CD4-positive, alpha-beta T cell treated with Interleukin-17A for 4 hours (primary cell): ENCODE results near the gene DTHD1.

Experiments used
- DNase-seq: peaks from one replicate; pipeline ENCODE4 v3.0.0-alpha.2; 2020; ENCODE audit warnings: mixed read lengths

DTHD1 gene

GRCh38 chr4:36349938-36350549, 68.6 kb downstream of the DTHD1 start:
- no peak for DNase-seq

- DNase-seq = peak; percentile 84
These were observed 69.8 kb downstream of the DTHD1 start for GRCh38 chr4:36351082-36351666.

GRCh38 chr4:36353998-36354397, 72.6 kb downstream of the DTHD1 start:
- no peak for DNase-seq

- no peak for DNase-seq
These were observed 76.8 kb downstream of the DTHD1 start for GRCh38 chr4:36358173-36358572.

- DNase-seq = no peak
These were observed 79.3 kb downstream of the DTHD1 start for GRCh38 chr4:36360755-36361154.

GRCh38 chr4:36363024-36363423, 81.6 kb downstream of the DTHD1 start:
- no peak for DNase-seq

- no peak for DNase-seq
These were observed 93.6 kb downstream of the DTHD1 start for GRCh38 chr4:36374836-36375511.

GRCh38 chr4:36385951-36386571, 104.6 kb downstream of the DTHD1 start:
- peak; percentile 39 for DNase-seq

- no peak for DNase-seq
These were observed 105.3 kb downstream of the DTHD1 start for GRCh38 chr4:36386691-36387090.

- DNase-seq = no peak
These were observed 107.3 kb downstream of the DTHD1 start for GRCh38 chr4:36388710-36389109.

- no peak for DNase-seq
These were observed 110.0 kb downstream of the DTHD1 start for GRCh38 chr4:36391411-36391810.

GRCh38 chr4:36392024-36392423, 110.6 kb downstream of the DTHD1 start:
- no peak for DNase-seq

- DNase-seq = no peak
These were observed 111.5 kb downstream of the DTHD1 start for GRCh38 chr4:36392916-36393315.
